ENCODE data around the gene SORCS2. TPM values are rescaled to one million over a fixed set of nuclear protein-coding genes. Genes with fewer than 3 reads are reported as not detected.

The SORCS2 gene
- total and polyA plus RNA-seq, 2 donors = 2.2 to 2.7 TPM

DNA sequence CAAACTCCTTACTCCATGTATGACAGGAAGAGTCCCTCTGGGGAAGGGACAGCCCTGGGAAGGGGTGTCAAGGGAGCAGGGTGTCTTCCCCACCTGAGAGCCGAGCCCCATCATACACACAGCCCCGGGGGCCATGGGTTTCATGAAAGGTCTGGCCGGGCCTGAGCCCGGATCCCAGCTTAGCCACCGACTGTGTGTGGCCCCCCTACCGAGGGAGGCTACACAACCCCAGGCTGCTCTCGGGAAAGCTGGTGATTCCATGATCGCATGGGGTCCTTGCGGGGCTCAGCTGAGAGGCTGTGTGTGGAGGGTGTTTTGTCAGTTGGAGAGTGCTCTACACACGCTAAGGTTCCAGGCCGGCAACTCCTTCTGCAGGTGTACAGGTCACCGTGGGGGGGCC is 55.6 kb downstream of the SORCS2 start:
- Histone ChIP-seq H3K27me3 (ENCODE audit: control insufficient read depth in 2 of 2, insufficient read depth in 1 of 2, low read length in 1 of 2) (no peaks in the 10 kb centered on the region), H3K4me3 (ENCODE audit: low read length in 2 of 2) (no peak overlapping the region), H3K4me1 (ENCODE audit: control insufficient read depth in 2 of 2, insufficient read depth in 2 of 2, low read length in 2 of 2) (no peaks in the 10 kb centered on the region), H3K36me3 (ENCODE audit: control insufficient read depth in 2 of 2, insufficient read depth in 2 of 2, low read length in 1 of 2) (no peaks in the 10 kb centered on the region), H3K27ac (ENCODE audit: low read depth in 1 of 2, low read length in 1 of 2) (no peak overlapping the region), H3K9me3 (ENCODE audit: control insufficient read depth in 2 of 2, insufficient read depth in 1 of 2, low read length in 1 of 2) (no peaks in the 10 kb centered on the region)
- DNase-seq (ENCODE audit: low read depth in 6 of 9, low spot score in 9 of 9) = no peak
- 91% methylated on average over 12 of the region's 12 CpGs for WGBS

DNA sequence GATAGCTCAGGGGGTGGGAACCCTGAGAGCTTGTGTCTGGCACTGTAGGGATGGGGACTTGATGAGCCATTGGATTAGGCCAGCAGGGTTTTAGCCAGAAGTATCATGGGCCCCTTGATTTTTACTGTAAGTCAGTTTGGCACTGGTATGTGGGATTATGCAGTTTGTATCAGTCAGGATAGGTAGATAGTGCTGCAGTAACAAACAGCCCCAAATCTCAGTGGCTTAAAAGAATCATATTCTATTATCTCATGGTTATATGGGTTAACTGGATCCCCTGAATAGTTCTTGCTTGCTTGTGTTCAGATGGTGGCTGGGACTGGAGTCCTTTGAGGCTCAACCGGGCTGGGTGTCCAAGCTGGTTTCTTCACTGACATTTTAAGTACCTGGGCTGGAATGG is 56.5 kb downstream of the SORCS2 start:
- no peaks in the 10 kb centered on the region for H3K36me3 ChIP-seq (ENCODE audit: control insufficient read depth in 2 of 2, insufficient read depth in 2 of 2, low read length in 1 of 2)
- no peak for DNase-seq (ENCODE audit: low read depth in 6 of 9, low spot score in 9 of 9)
- H3K9me3 ChIP-seq (ENCODE audit: control insufficient read depth in 2 of 2, insufficient read depth in 1 of 2, low read length in 1 of 2) = no peaks in the 10 kb centered on the region
- H3K4me3 ChIP-seq (ENCODE audit: low read length in 2 of 2) = no peak overlapping the region
- no peaks in the 10 kb centered on the region for H3K4me1 ChIP-seq (ENCODE audit: control insufficient read depth in 2 of 2, insufficient read depth in 2 of 2, low read length in 2 of 2)
- H3K27ac ChIP-seq (ENCODE audit: low read depth in 1 of 2, low read length in 1 of 2) = no peak overlapping the region
- WGBS = 95% methylated on average over 1 of the region's 1 CpG
- H3K27me3 ChIP-seq (ENCODE audit: control insufficient read depth in 2 of 2, insufficient read depth in 1 of 2, low read length in 1 of 2) = no peaks in the 10 kb centered on the region

- DNase-seq (ENCODE audit: low read depth in 6 of 9, low spot score in 9 of 9) = no peak
- Histone ChIP-seq H3K36me3 (ENCODE audit: control insufficient read depth in 2 of 2, insufficient read depth in 2 of 2, low read length in 1 of 2) (no peaks in the 10 kb centered on the region), H3K4me1 (ENCODE audit: control insufficient read depth in 2 of 2, insufficient read depth in 2 of 2, low read length in 2 of 2) (no peaks in the 10 kb centered on the region), H3K4me3 (ENCODE audit: low read length in 2 of 2) (no peak overlapping the region), H3K27me3 (ENCODE audit: control insufficient read depth in 2 of 2, insufficient read depth in 1 of 2, low read length in 1 of 2) (no peaks in the 10 kb centered on the region), H3K9me3 (ENCODE audit: control insufficient read depth in 2 of 2, insufficient read depth in 1 of 2, low read length in 1 of 2) (no peaks in the 10 kb centered on the region), H3K27ac (ENCODE audit: low read depth in 1 of 2, low read length in 1 of 2) (no peak overlapping the region)
- WGBS = 67% methylated on average over 5 of the region's 5 CpGs
Measured at GRCh38 chr4:7251321-7251720, 59.0 kb downstream of the SORCS2 start.

DNA sequence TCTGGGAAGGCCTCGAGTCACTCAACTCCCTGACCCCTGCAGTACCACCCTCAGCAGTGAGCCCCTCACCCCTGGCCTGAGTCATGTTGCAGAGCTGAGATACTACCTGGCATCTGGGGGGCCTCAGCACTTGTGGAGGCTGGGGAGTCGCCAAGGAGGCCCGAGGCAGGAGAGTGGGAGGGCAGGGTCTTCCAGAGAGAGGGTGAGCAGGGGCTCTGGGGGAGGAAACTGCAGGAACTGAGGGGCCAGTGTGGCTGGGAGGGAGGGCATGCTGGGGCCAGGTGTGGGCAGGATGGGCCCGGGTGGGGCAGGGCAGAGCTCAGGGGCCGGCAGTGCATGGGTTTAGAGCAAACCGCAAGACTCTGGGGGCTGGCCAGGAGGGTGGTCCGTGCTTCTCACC is 59.7 kb downstream of the SORCS2 start:
- H3K4me1 ChIP-seq (ENCODE audit: control insufficient read depth in 2 of 2, insufficient read depth in 2 of 2, low read length in 2 of 2) = no peaks in the 10 kb centered on the region
- no peaks in the 10 kb centered on the region for H3K27me3 ChIP-seq (ENCODE audit: control insufficient read depth in 2 of 2, insufficient read depth in 1 of 2, low read length in 1 of 2)
- H3K4me3 ChIP-seq (ENCODE audit: low read length in 2 of 2) = no peak overlapping the region
- no peak for DNase-seq (ENCODE audit: low read depth in 6 of 9, low spot score in 9 of 9)
- 75% methylated on average over 7 of the region's 7 CpGs for WGBS
- no peaks in the 10 kb centered on the region for H3K9me3 ChIP-seq (ENCODE audit: control insufficient read depth in 2 of 2, insufficient read depth in 1 of 2, low read length in 1 of 2)
- no peak overlapping the region for H3K27ac ChIP-seq (ENCODE audit: low read depth in 1 of 2, low read length in 1 of 2)
- H3K36me3 ChIP-seq (ENCODE audit: control insufficient read depth in 2 of 2, insufficient read depth in 2 of 2, low read length in 1 of 2) = no peaks in the 10 kb centered on the region

GRCh38 chr4:7252510-7253340 is 60.4 kb downstream of the SORCS2 start:
- 48% methylated on average over 15 of the region's 15 CpGs for WGBS

DNA sequence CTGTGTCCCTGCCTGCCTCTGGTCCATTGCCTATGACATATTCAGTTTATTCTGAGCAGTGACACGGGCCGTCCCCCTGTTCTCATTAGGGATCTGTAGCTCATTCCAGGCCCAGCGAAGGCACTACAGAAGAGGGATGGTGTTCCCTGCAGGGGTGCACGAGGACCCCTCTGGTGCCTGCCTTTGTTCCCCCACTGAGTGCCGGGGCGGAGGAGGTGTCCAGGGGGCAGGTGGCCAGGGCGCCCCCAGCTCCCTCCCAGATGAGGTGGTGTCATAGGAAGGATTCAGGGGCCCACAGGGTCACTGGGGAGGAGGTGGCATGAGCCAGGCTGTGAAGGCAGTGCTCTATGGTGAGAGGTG is 61.0 kb downstream of the SORCS2 start:
- 91% methylated on average over 7 of the region's 7 CpGs for WGBS
- no peak overlapping the region for H3K27ac ChIP-seq (ENCODE audit: low read depth in 1 of 2, low read length in 1 of 2)
- no peaks in the 10 kb centered on the region for H3K9me3 ChIP-seq (ENCODE audit: control insufficient read depth in 2 of 2, insufficient read depth in 1 of 2, low read length in 1 of 2)
- no peaks in the 10 kb centered on the region for H3K27me3 ChIP-seq (ENCODE audit: control insufficient read depth in 2 of 2, insufficient read depth in 1 of 2, low read length in 1 of 2)
- H3K4me3 ChIP-seq (ENCODE audit: low read length in 2 of 2) = no peak overlapping the region
- H3K36me3 ChIP-seq (ENCODE audit: control insufficient read depth in 2 of 2, insufficient read depth in 2 of 2, low read length in 1 of 2) = no peaks in the 10 kb centered on the region
- no peak for DNase-seq (ENCODE audit: low read depth in 6 of 9, low spot score in 9 of 9)
- no peaks in the 10 kb centered on the region for H3K4me1 ChIP-seq (ENCODE audit: control insufficient read depth in 2 of 2, insufficient read depth in 2 of 2, low read length in 2 of 2)

More at GRCh38 chr4:7252510-7253340, 60.4 kb downstream of the SORCS2 start:
- no peak for DNase-seq (ENCODE audit: low read depth in 6 of 9, low spot score in 9 of 9)
- H3K4me1 ChIP-seq (ENCODE audit: control insufficient read depth in 2 of 2, insufficient read depth in 2 of 2, low read length in 2 of 2) = no peaks in the 10 kb centered on the region
- H3K9me3 ChIP-seq (ENCODE audit: control insufficient read depth in 2 of 2, insufficient read depth in 1 of 2, low read length in 1 of 2) = no peaks in the 10 kb centered on the region
- no peak overlapping the region for H3K4me3 ChIP-seq (ENCODE audit: low read length in 2 of 2)
- no peaks in the 10 kb centered on the region for H3K36me3 ChIP-seq (ENCODE audit: control insufficient read depth in 2 of 2, insufficient read depth in 2 of 2, low read length in 1 of 2)
- H3K27ac ChIP-seq (ENCODE audit: low read depth in 1 of 2, low read length in 1 of 2) = no peak overlapping the region
- no peaks in the 10 kb centered on the region for H3K27me3 ChIP-seq (ENCODE audit: control insufficient read depth in 2 of 2, insufficient read depth in 1 of 2, low read length in 1 of 2)

DNA sequence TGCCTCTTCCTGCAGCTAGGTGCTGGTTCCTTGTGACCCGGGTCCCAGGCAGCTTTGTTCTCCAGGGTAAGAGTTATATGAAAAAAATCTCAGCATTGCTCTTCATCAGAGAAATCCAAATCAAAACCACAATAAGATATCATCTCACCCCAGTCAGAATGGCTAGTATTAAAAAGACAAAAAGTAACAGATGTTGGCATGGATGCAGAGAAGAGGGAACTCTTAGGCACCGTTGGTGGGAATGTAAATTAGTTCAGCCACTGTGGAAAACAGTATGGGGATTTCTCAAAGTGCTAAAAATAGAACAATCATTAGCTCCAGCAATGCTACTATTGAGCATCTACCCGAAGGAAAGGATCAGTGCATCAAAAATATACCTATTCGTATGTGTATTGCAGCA is 61.5 kb downstream of the SORCS2 start:
- DNase-seq (ENCODE audit: low read depth in 6 of 9, low spot score in 9 of 9) = no peak
- Histone ChIP-seq H3K27ac (ENCODE audit: low read depth in 1 of 2, low read length in 1 of 2) (no peak overlapping the region), H3K27me3 (ENCODE audit: control insufficient read depth in 2 of 2, insufficient read depth in 1 of 2, low read length in 1 of 2) (no peaks in the 10 kb centered on the region), H3K36me3 (ENCODE audit: control insufficient read depth in 2 of 2, insufficient read depth in 2 of 2, low read length in 1 of 2) (no peaks in the 10 kb centered on the region), H3K4me3 (ENCODE audit: low read length in 2 of 2) (no peak overlapping the region), H3K4me1 (ENCODE audit: control insufficient read depth in 2 of 2, insufficient read depth in 2 of 2, low read length in 2 of 2) (no peaks in the 10 kb centered on the region), H3K9me3 (ENCODE audit: control insufficient read depth in 2 of 2, insufficient read depth in 1 of 2, low read length in 1 of 2) (no peaks in the 10 kb centered on the region)
- 86% methylated on average over 4 of the region's 4 CpGs for WGBS

- Histone ChIP-seq H3K9me3 (ENCODE audit: control insufficient read depth in 2 of 2, insufficient read depth in 1 of 2, low read length in 1 of 2) (no peaks in the 10 kb centered on the region), H3K36me3 (ENCODE audit: control insufficient read depth in 2 of 2, insufficient read depth in 2 of 2, low read length in 1 of 2) (no peaks in the 10 kb centered on the region), H3K27ac (ENCODE audit: low read depth in 1 of 2, low read length in 1 of 2) (no peak overlapping the region), H3K4me3 (ENCODE audit: low read length in 2 of 2) (no peak overlapping the region), H3K4me1 (ENCODE audit: control insufficient read depth in 2 of 2, insufficient read depth in 2 of 2, low read length in 2 of 2) (no peaks in the 10 kb centered on the region), H3K27me3 (ENCODE audit: control insufficient read depth in 2 of 2, insufficient read depth in 1 of 2, low read length in 1 of 2) (no peaks in the 10 kb centered on the region)
- 91% methylated on average over 17 of the region's 17 CpGs for WGBS
- DNase-seq (ENCODE audit: low read depth in 6 of 9, low spot score in 9 of 9) = no peak
Measured at GRCh38 chr4:7254736-7255487, 62.6 kb downstream of the SORCS2 start.

DNA sequence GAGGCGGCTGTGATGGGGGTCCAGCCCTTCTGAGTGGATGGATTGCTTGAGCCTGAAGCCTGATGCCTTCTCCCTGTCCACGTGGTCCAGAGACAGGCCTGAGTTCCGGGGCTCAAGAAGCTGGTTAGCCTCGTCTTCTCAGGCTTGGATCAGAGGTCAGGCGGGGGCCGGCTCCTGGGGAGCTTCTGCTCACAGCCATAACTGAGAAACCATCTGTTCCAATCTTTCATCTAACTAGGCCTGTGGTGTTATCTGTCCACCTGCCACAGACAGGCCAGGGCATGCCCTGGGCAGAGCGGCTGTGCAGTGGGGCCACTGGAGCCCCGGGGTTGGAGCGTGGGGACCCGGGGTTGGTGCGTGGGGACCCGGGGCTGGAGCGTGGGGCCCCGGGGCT is 63.1 kb downstream of the SORCS2 start:
- WGBS = 93% methylated on average over 14 of the region's 14 CpGs
- no peaks in the 10 kb centered on the region for H3K9me3 ChIP-seq (ENCODE audit: control insufficient read depth in 2 of 2, insufficient read depth in 1 of 2, low read length in 1 of 2)
- H3K36me3 ChIP-seq (ENCODE audit: control insufficient read depth in 2 of 2, insufficient read depth in 2 of 2, low read length in 1 of 2) = no peaks in the 10 kb centered on the region
- H3K4me3 ChIP-seq (ENCODE audit: low read length in 2 of 2) = no peak overlapping the region
- no peak overlapping the region for H3K27ac ChIP-seq (ENCODE audit: low read depth in 1 of 2, low read length in 1 of 2)
- no peaks in the 10 kb centered on the region for H3K4me1 ChIP-seq (ENCODE audit: control insufficient read depth in 2 of 2, insufficient read depth in 2 of 2, low read length in 2 of 2)
- no peak for DNase-seq (ENCODE audit: low read depth in 6 of 9, low spot score in 9 of 9)
- no peaks in the 10 kb centered on the region for H3K27me3 ChIP-seq (ENCODE audit: control insufficient read depth in 2 of 2, insufficient read depth in 1 of 2, low read length in 1 of 2)

All from thymus (tissue), 11 donors.